Keratinocyte (primary cell): ENCODE results near the gene HS1BP3.

Source experiments
- EZH2 ChIP-seq: IDR thresholded peaks from one replicate; pipeline ENCODE4 v1.6.1; 2012; ENCODE audit warnings: inconsistent platforms, mild to moderate bottlenecking, low read length, moderate library complexity
- TF ChIP-seq, protein P1 (sequence below), 3 experiments: IDR thresholded peaks in 1 of 3; conservative IDR thresholded peaks in 1 of 3; optimal IDR thresholded peaks in 1 of 3; 2 replicates in 2 of 3; 3 replicates in 1 of 3; pipeline versions ENCODE3 to v1.5.1; 2011; ENCODE audit warnings: low read length in 3 of 3, mild to moderate bottlenecking in 3 of 3, moderate library complexity in 2 of 3, control low read depth in 1 of 3, inconsistent platforms in 1 of 3; ENCODE audit not compliant: insufficient read depth in 2 of 3; ENCODE audit errors: extremely low read depth in 1 of 3

DNA sequence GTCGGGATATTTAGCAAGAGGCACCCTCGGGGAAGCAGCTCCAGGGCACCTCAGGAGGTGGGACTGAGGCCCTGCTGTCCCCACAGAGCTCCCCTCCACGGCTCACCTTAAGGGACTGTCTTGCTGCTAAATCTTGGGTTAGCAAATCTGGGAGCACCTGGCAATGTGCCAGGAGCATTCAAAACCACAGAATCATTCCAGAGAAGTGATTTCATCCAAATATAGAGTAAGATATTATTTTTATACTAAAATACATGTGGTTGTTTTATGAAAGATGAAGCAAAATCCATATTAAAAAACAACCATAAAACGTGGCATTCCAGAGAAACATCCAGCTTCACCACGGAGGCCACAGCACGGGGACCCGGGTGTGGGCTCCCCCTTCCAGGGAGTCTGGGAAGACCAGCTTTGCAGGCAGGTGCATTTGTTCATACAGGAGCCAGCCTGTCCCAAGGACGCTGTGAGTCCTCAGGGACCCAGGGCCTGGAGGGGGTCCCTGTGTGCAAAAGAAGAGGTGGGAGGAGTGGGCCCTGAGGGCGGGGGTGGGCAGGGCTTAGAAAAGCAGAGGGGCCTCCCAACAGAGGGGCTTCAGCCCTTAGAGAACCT lies 16.3 kb downstream of the HS1BP3 start:
- TF ChIP-seq, protein P1, sequence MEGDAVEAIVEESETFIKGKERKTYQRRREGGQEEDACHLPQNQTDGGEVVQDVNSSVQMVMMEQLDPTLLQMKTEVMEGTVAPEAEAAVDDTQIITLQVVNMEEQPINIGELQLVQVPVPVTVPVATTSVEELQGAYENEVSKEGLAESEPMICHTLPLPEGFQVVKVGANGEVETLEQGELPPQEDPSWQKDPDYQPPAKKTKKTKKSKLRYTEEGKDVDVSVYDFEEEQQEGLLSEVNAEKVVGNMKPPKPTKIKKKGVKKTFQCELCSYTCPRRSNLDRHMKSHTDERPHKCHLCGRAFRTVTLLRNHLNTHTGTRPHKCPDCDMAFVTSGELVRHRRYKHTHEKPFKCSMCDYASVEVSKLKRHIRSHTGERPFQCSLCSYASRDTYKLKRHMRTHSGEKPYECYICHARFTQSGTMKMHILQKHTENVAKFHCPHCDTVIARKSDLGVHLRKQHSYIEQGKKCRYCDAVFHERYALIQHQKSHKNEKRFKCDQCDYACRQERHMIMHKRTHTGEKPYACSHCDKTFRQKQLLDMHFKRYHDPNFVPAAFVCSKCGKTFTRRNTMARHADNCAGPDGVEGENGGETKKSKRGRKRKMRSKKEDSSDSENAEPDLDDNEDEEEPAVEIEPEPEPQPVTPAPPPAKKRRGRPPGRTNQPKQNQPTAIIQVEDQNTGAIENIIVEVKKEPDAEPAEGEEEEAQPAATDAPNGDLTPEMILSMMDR (optimal IDR thresholded peaks at IDR 0.05 in 1 of 3, IDR thresholded peaks at IDR 0.05 in 1 of 3, conservative IDR thresholded peaks at IDR 0.05 in 1 of 3; ENCODE audit: extremely low read depth in 1 of 3, insufficient read depth in 2 of 3, low read length in 3 of 3), result no peak
- no peak for TF ChIP-seq EZH2
